ENCODE measurements around the gene ELOA. TPM values are rescaled to one million over a fixed set of nuclear protein-coding genes. Genes with fewer than 3 reads are reported as not detected.
A peak's percentile ranks its signal among the peaks of the same experiment; 100 is the strongest.

The ELOA gene
- total and polyA plus RNA-seq, 9 of the 15 experiments (the other 6 are each of a cell fraction or from before 2014, with no cell fraction given): 31.9 to 98.6 (median 61.3) TPM

GRCh38 chr1:23743287-23744152 lies at the start of gene ELOA (continued):
- TF ChIP-seq RCOR1 (IDR thresholded peaks at IDR 0.05; ENCODE audit: borderline replicate concordance in 1 of 2, low read depth in 2 of 2, low read length in 2 of 2) (peak in 1 of 2 experiments; percentile 57; a peak in 2 of 4 replicates), FUS (optimal IDR thresholded peaks at IDR 0.05; ENCODE audit: low read depth, low read length) (peak; percentile 49), CBX5 (IDR thresholded peaks at IDR 0.05; ENCODE audit: borderline replicate concordance, low read depth) (0 out of 2 replicates have a peak, but pooled peaks have one; percentile 17), ZBTB33 (CRISPR knock-in tag; IDR thresholded peaks at IDR 0.05) (no peak), ZNF232 (CRISPR knock-in tag; IDR thresholded peaks at IDR 0.05) (peak; percentile 18; the same call in 1 of the 2 replicates), SP2 (IDR thresholded peaks at IDR 0.05; ENCODE audit: extremely low read depth, low read depth, low read length, poor library complexity, severe bottlenecking) (no peak), RB1 (IDR thresholded peaks at IDR 0.05; ENCODE audit: low read depth) (peak; percentile 69), ZNF124 (CRISPR knock-in tag; IDR thresholded peaks at IDR 0.05) (0 out of 2 replicates have a peak, but pooled peaks have one; percentile 58), ETV1 (tag; conservative IDR thresholded peaks at IDR 0.05; ENCODE audit: low read depth) (peak; percentile 49; the same call in 1 of the 2 replicates), ZMIZ1 (IDR thresholded peaks at IDR 0.05; ENCODE audit: low read depth in 2 of 2, low read length in 2 of 2) (no peak), POLR2AphosphoS5 (IDR thresholded peaks at IDR 0.05; ENCODE audit: control insufficient read depth, insufficient read depth, low read depth, low read length) (peak; percentile 77; the same call in 1 of the 2 replicates), FOXM1 (IDR thresholded peaks at IDR 0.05; ENCODE audit: low read depth) (no peak), FOXM1 (CRISPR knock-in tag; IDR thresholded peaks at IDR 0.05; ENCODE audit: low read depth) (no peak), ZNF75A (CRISPR knock-in tag; IDR thresholded peaks at IDR 0.05) (no peak), HSF4 (CRISPR knock-in tag; IDR thresholded peaks at IDR 0.05; ENCODE audit: borderline replicate concordance) (no peak), ZKSCAN1 (IDR thresholded peaks at IDR 0.05; ENCODE audit: low read depth, low read length) (no peak), ATF7 (IDR thresholded peaks at IDR 0.05) (peak; percentile 55), TAF1 (IDR thresholded peaks at IDR 0.05; ENCODE audit: control insufficient read depth, extremely low read depth, insufficient read depth, low read length, severe bottlenecking) (peak; percentile 87), KDM5B (IDR thresholded peaks at IDR 0.05; ENCODE audit: insufficient replicate concordance, low read depth, low read length) (peak; percentile 94), CTBP1 (IDR thresholded peaks at IDR 0.05; ENCODE audit: borderline replicate concordance) (peak; percentile 78), HDAC6 (IDR thresholded peaks at IDR 0.05; ENCODE audit: low read depth, low read length) (0 out of 2 replicates have a peak, but pooled peaks have one; percentile 10)

All from K562 (cell line).